Right ventricle myocardium superior (tissue), 1 donor: ENCODE results near the gene LTBP1. TPM values are rescaled to one million over a fixed set of nuclear protein-coding genes. Genes with fewer than 3 reads are reported as not detected.
A peak's percentile ranks its signal among the peaks of the same experiment; 100 is the strongest.
"Not testable (repeated sequence)": the region's sequence is repeated elsewhere in the genome, so short reads cannot be mapped to it uniquely, and the experiment has no call there.

Source experiments
- ATAC-seq: fragments of 200-7000 bp; cut with Tn5 transposase; one replicate; pipeline ENCODE4 v1.9.1; 2020; ENCODE audit warnings: mild to moderate bottlenecking; ENCODE audit not compliant: poor library complexity
- DNase-seq: peaks from one replicate; pipeline ENCODE4 v3.0.0-alpha.2; 2020
- intact Hi-C: fragments of 100-400 bp; cut with DNase I; formaldehyde crosslinking; loops from one replicate; pipeline ENCODE4 v1.11.2; 2022
- total RNA-seq: library from RNA; stranded (reverse); fragmentation: NEBNext Ultra II Directional; extraction: Animal tissue kit (Norgen Biotek cat#: 25700); gene quantifications from one replicate; pipeline ENCODE4 v1.2.1, GENCODE V29; 2021
- donor health status: DM: no; HTN: yes; CAD: no; lungs with severe emphysema.

LTBP1 gene
- total RNA-seq, 1 donor from 2014 or later: 79.9 TPM

DNA sequence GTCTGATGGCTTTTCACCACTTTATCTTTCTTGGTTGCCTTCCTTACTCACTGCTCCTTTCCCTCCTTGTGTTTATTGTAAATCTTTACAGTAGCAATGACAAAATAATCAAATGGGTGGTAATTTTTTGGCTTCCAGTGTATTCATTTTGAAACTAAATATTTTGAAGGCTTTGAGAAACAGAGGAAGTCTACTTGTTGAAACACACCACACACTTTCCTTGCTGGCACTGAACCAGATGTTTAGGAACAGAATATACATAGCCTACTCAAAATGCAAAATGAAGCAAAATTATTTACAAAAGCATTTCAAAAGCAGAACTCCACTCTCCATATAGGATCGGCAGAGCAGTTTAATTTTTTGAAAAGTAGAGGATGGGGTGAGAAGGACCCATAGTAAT is 189.8 kb downstream of the LTBP1 start:
- no peak for DNase-seq
- intact Hi-C loops: no loop called here
- no peak for ATAC-seq

DNA sequence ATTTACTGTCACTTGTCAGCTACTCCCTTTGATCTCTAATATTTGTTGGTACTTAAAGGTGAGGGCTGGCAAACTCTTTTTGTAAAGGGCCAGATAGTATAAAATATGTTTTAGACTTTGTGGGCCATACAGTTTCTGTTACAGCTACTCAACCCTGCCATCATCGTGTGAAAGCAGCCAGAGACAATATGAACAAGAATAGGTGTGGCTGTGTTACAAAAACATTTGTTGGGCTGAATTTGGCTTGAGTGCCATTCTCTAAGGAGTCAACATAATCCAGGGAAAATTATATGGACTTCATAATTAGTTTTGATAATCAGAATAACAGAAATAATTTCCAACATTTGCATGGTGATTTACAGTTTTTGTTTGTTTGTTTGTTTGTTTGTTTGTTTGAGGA is 190.6 kb downstream of the LTBP1 start:
- DNase-seq: no peak
- ATAC-seq: no peak
- intact Hi-C loops: no loop called here

DNA sequence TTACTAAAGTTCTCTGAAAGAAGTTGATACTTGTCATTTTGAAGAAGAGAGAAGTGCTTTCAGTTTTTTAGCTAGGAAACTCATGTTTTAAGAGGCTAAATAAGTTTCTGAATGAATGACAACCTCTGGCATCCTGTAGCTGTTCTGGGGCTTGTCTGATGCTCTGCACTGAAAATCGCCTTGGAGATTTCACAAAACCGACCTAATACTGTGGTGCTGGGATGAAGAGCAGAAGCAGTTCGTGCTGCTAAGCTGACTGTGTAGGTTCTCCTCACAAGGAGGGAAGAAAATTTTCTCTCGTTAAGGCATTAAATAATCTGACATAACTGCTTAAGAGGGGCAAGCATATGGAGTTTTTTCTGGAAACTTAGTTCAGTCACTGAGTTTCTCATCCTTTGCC is 193.2 kb downstream of the LTBP1 start:
- DNase-seq: no peak
- intact Hi-C loops: no loop called here
- ATAC-seq: no peak

DNA sequence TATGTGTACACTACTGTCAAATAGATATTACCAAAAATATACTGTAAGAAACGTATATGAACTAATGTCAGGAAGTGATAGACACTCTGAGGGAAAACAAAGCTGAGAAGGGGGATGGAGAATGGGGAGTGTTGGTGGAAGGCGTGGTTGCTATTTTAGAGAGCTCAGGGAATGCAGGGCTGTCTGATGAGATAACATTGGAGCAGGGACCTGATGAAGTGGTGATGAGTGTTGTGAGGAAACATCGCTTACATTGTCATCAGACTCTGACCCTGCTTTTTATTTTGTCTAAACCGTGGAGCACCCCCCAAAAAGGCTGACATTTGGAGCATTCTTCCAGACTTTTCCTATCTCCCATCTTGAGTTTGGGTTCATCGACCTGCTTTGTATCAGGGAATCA is 194.7 kb downstream of the LTBP1 start:
- intact Hi-C loops: no loop called here
- peak; percentile 46 for ATAC-seq

DNA sequence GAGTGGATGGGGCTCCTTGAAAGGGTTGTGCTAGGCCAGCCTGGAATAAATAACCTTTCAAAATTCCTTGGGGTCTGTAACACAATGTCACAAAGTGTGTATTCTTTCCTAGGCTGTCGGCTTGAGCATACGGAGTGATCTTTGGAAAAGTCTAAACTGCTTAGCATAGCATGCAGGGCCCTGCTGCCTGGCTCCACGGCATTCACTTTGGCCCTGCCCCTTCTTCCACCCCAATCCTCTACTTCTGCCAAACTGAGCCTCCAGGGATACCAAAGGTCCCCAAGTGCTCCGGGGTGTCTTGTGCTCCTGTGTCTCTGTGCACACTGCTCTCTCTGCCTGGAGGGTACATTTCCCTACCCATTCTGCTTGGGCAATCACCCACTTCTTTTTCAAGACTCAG is 196.1 kb downstream of the LTBP1 start:
- DNase-seq (no peak), ATAC-seq (no peak)
- intact Hi-C loops: no loop called here

More for the DNA sequence above, 194.7 kb downstream of the LTBP1 start:
- DNase-seq: no peak

DNA sequence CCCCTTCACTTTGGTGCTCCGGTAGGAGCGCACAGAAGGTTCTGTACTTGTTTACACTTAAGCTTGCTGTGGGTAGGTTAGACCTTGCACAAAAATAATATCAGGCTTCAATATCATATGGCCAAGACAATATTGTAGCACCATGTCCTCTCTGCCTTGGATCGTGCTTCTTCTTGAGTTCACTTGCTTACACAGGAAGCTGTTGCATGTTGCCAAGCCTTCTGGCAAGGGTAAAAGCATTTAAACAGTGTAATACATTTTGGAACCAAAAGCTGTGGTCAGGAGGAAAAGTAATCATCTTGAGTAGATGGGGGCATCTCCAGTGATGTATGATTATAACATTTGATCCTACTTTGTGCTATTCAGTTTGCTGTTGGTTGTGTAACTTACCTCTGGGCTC is 197.5 kb downstream of the LTBP1 start:
- peak; percentile 28 for ATAC-seq
- intact Hi-C loops: no loop called here
- DNase-seq: no peak

DNA sequence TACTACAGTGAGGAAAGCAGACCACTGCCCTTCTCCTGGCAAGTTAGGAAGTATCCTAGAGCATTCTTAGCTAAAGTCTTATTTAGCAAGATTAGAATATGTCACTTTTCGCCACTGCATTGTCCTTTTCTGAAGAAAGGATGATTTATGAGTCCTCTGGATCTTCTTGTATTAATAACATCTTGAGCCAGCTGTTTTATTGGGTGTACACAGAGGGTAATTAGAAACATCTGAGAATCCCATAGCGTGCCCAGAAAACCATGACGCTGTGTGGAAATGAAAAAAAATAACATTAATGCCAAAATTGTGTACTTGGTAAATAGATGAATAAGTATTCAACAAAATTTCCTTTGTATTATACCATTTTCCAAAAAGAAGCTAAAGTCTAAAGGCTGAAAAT is 198.7 kb downstream of the LTBP1 start:
- ATAC-seq: peak; percentile 77
- DNase-seq: no peak
- intact Hi-C loops: no loop called here

DNA sequence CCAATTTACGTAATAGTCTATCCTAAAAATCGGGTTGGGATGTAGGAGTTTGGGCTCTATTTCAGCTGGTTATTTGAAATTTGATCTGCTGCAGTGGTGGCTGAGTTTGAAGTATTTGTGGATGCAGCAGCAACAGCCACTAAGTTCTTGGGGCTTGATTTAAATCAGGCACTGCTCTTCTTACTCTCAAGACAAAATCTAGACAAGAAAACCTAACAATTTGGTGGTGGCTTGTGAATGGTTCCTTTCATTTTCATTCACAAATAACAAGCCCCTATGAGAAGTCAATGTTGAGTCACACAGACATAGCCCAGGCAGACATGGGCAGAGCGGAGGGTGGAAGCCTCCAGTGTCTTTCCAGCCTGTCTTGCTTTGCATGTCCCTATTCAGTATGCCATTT is 199.3 kb downstream of the LTBP1 start:
- ATAC-seq: peak; percentile 36
- no peak for DNase-seq
- intact Hi-C loops: no loop called here

DNA sequence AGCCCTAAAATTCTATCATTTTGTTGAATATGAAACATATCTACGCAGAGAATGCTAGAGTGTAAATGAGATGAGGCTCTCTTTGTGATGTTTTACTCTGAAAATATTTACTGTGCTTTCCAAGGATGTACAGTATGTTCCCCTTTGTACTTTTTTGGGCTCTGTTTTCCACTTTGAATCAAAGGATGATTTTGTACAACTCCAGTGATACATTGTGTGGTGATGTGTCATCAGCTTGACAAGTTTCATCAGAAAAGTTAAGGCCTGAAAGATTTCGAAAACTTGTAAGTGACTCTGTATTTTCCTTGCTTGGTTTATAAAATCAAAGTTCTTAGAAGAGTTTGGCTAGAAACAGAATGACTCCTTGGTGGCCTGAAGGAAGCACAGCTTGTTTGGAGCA is 206.3 kb downstream of the LTBP1 start:
- intact Hi-C loops: no loop called here
- ATAC-seq: no peak
- no peak for DNase-seq

DNA sequence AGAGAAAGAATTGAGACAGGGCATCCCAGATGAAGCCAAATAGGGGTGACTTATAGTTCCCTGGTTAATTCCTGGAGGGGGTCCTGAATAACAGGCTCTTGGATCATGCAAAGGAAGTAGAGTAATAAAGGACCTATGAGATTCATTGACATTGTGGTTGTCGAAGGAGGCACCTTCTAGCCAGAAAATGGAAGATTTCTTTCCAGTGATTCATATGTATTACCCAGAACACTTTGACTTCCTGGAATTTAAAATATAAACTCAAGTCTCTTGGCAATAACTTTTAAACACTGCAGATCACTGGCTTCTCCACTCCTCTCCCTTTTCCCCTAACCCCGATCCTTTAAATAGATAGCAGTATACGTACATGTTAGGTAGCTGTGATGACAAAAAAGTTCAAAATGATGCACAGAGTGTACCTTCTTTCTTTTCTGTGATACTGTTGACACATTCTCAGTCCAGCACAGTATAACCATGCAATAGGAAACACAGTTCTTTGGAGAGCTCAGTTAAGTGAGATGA is 211.8 kb downstream of the LTBP1 start:
- ATAC-seq (no peak), DNase-seq (no peak)
- intact Hi-C loops: no loop called here

DNA sequence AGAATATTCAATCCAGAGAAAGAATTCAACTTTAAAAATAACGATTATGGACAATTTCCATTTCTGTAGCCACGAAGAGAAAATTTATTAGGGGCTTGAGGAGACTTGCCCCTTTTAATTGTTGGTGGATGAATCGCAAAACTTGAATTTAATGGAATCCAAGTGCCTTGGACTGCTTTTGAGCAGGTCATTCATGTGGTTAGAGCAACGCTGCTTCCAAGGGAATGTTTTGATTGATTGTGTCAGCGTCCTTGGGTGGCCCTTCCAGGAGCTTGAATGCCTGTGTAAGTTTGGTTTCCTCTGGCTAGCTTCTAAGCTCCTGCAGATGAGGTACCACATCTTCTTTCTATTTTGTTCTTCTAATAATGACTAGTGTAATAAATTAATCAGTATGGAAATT is 213.4 kb downstream of the LTBP1 start:
- intact Hi-C loops: no loop called here
- ATAC-seq (no peak), DNase-seq (no peak)

DNA sequence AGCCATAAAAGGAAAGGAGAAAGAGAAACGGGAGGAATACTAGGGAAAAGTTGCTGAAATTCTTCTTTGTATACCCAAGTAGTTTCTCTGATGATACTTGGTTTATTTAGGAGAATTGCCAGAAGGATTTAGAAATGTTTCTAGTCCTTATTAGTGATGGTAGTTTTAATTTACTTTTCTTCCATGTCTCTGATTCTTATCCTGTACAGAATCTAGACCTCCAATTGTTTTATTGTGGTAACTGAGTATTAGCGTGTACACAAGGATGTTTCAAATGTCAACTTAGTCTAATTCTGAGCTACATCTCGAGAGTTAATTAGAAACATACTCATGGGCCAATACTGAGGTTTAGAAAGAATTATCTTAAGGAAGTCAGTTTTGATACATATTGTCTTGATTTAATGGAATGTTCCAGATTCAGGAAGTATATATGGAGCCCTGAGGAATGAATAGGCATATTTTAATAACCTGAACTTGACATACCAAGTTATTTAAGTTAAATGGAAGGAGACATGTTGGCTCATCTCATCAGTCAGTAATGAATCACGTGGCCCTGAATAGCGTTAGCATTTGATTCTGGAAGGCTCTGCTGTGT is 219.6 kb downstream of the LTBP1 start:
- intact Hi-C loops: no loop called here
- DNase-seq (no peak), ATAC-seq (no peak)

DNA sequence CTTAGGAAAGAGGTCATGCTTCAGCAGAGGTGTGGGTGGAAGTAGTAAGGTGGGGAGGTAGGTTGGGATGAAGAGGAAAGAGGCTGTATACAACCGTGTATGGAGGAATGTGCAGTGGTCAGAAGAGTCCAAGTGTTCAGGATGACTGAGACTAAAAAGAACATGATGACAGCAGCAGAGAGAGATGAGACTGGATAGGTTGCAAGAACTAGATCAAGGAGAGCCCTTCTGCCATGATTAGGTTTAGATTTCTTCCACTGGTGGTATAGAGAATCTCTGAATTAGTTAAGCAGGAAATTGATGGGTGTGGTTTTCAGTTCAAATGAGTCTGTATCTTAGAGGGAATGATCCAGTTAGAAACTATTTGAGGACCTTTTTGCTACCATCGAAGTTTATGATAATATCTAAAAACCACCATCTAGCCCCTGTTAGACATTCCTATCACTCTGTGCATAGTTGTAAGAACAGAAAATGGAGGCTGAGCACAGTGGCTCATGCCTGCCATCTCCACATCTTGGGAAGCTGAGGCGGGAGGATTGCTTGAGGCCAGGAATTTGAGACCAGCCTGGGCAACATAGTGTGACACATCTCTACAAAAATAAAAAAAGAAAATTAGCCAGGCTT is 221.0 kb downstream of the LTBP1 start:
- ATAC-seq: no peak
- intact Hi-C loops: no loop called here
- DNase-seq: no peak

DNA sequence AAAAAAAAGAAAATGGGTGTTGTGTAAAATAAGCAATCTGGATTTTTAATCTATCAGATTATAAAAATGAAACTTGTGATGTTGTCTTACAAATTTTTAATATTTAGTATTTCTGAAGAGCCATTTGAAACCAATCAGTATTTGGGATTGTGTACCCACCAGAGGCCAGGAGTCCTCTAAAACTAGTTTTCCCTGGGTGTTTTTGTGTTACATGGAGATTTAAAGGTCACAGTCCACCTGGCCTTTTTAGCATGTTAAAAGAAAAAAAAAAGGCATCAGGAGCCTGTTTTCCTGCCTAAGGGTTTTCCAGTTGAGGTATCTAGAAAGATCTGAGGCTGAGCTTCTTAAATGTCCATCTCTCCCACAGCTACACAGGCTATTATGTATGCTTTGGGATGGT is 221.7 kb downstream of the LTBP1 start:
- intact Hi-C loops: no loop called here
- ATAC-seq: no peak
- DNase-seq: no peak

DNA sequence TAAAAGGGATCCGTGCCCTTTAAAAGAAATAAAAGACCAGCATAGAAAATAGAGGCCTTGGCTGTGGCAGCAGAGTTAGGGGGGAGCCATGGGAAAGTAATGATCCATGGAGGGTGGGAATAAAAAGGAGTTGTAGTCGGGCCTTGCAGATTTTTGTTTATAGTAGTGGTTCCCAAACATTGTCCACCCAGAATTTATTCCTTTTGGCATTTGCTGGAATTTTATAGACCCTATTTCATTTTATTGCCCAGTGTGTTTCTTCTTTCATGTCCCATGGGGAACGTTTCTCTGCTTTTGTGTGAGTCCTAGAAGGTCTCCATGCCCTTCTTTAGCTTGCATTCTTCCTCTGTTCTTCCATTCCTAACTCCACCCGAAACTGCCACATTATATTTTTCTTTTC is 222.2 kb downstream of the LTBP1 start:
- DNase-seq (no peak), ATAC-seq (no peak)
- intact Hi-C loops: no loop called here

DNA sequence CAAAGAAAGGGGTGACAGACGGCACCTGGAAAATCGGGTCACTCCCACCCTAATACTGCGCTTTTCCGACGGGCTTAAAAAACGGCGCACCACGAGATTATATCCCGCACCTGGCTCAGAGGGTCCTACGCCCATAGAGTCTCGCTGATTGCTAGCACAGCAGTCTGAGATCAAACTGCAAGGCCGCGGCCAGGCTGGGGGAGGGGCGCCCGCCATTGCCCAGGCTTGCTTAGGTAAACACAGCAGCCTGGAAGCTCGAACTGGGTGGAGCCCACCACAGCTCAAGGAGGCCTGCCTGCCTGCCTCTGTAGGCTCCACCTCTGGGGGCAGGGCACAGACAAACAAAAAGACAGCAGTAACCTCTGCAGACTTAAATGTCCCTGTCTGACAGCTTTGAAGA is 223.5 kb downstream of the LTBP1 start:
- DNase-seq, ATAC-seq, intact Hi-C loops: not testable (repeated sequence)

DNA sequence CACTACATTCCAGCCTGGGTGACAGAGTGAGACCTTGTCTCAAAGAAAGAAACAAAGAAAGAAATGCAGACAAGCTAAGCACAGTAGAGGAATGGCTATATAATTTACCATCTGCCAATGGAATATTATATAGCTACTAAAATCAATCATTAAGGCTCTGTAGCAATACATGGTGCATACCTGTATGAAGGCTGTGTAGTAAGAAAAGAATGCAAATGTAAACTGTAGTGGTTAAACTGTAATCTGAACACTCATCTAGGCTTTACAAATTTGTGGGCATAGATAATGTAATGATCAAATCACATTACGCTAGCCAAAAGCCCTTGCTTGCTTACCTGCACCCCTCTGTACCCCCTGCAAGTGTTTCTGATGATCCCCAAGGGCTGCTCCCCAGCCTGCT is 230.9 kb downstream of the LTBP1 start:
- intact Hi-C loops: no loop called here
- ATAC-seq (no peak), DNase-seq (no peak)

DNA sequence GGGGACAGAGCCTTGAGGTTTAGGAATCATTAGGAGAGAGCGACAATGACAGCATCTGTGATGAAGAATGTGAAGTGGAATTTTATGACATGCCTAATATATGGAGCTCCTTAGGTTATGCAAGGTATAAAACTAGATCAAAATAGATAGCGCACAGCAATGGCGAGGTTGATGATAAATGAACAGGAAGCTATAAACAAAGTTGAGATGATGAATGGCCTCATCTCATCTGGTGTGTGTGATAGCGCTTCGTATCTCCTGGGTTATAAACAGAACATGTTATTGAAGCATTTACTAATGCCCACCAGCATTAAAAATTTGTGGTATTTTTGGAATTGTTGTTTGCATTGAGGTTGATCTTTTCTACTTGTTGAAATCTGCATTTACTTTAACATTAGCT is 231.5 kb downstream of the LTBP1 start:
- no peak for ATAC-seq
- DNase-seq: no peak
- intact Hi-C loops: no loop called here

DNA sequence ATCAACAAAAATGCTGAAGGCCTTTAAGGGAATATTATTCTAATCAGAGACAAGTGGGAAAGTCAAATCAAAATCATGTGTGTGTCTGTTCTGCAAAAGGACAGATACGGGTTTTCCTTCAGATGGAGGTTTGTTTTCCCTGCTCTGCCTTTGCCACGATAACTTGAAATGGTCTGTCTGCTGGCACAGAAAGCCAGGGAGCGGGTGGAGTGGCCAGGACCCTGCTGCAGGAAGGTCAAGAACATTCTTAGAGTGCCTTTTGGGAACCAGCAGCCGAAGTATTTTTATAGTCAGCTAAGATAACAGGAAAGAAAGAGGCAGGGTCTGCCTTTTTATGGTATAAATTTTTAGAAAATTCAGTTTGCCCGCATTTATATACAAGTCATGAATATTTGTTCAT is 234.2 kb downstream of the LTBP1 start:
- intact Hi-C loops: no loop called here
- ATAC-seq: peak; percentile 59
- DNase-seq: no peak

DNA sequence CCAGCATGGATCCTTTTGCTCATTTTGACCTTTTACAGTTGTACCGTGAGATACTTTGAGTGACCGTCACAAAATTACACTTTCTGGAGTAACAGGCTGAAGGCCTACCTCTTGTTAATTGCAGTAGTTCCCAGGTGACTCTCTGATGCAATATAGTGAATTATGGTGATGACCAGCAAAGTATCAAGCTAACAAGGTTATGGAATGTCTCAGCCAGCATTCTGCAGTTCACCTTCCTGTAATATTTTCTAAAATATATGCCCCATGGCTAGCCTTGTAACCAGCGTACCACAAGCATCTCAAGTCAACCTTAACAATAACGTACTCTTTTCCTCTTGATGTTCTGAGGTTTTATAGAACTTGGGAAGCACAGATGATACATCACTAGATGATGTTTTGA is 234.7 kb downstream of the LTBP1 start:
- ATAC-seq: no peak
- intact Hi-C loops: no loop called here
- DNase-seq: no peak

DNA sequence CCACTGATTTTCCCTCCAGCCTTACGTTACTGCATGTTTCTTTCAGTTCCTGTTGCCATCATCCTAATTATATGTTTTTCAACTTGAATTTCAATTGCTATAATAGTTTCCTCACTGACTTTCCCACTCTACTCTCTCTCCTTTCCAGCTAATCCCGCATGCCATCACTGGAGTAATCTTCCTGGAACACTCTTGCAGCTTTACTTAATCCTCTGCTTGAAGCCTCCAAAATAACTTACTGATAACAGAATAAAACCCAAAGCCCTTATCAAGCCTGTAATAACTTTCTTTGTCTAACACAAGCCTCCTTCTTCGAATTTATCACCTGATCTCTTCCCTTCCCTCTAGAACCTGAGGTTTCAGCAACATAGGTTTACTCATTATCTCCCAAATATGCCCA is 237.3 kb downstream of the LTBP1 start:
- intact Hi-C loops: no loop called here
- ATAC-seq: no peak
- no peak for DNase-seq
